DMS 273 (cell line): ENCODE measurements around the gene ATP9A.

ENCODE experiments used
- DNase-seq: peaks from one replicate; lab custom pipeline; 2025; ENCODE audit not compliant: unreplicated experiment; lab: John Stamatoyannopoulos, UW

The ATP9A gene

DNA sequence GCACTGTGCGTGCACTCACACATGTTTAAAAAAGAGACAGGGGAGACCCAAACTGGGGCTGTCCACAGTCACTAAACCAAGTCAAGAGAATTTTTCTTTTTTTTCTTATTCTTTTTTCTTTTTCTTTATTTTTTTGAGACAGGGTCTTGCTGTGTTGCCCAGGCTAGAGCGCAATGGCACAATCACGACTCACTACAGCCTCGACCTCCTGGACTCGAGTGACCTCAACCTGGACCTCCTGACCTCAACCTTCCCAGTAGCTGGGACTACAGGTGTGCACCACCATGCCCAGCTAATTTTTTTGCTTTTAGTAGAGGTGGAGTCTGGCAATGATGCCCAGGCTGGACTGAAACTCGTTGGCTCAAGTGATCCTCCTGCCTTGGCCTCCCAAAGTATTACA, 136.2 kb downstream of the ATP9A start:
- no peak for DNase-seq

DNA sequence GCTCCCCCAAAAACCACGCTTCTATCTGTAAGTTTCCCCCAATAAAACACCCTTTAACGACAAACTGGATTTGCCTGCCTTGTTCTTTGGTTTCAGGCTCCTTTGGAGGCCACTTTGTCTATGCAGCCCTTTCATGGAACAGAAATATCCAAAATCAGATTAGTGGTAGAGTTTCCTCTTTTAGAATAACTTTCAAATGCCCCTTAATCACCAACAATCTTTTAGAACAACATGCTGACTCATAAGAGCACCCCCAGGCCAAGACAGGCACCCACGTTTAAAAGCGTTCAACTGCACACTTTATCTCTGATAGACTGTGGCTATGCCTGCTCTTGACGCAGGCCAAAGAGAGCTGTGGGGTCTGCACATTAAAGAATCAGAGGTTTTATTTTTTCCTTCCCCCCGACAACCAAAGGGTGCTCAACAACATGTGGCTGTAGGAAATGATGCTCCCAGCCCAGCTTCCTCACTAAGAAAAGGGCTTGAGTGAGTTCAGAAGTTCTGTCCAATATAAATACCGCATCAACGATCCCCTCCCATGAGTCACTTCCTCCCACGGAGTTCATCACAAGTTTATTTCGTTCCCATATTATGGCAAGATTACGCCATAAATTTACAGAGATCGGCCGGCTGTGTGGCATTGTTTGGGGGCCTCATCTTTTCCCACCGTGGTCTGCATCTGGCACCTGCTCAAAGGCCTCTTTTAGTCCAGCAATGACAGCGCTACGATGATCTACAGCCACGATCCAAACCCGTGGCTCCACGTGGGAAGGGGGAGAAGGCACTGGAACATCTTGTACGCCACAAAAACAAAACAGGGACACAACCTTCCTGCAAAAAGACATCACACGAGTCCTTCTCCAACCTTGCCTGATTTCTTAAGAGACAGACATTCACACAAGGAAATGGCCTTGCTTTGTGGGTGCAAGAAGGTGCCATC, 136.9 kb downstream of the ATP9A start:
- no peak for DNase-seq

DNA sequence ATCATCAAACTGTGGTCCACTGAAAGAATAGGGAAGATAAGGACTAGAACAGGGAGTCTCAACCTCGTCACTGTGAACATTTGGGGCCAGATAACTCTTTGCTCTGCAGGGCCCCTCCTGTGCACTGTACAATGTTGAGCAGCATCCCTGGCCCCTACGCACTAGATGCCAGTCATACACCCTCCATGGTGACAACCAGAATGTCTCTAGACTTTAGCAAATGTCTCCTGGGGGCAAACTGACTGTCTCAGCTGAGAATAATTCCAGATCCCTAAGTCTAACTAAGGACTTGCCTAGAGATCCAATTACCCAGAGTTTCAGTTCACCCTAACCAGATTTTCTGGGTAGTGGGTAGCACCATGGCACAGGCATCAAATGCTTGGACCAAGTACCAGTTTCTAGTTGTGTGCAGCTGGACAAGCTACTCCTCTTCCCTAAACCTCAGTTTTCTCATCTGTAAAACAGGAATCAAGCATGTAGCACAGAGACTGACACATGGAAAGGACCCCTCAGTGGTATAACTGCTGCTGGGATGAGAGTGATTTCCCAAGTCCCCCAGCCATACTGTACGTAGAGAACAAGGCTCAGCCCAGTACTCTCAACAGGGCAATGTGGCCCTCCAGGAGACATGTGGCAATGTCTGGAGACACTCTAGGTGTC, 138.7 kb downstream of the ATP9A start:
- no peak for DNase-seq

DNA sequence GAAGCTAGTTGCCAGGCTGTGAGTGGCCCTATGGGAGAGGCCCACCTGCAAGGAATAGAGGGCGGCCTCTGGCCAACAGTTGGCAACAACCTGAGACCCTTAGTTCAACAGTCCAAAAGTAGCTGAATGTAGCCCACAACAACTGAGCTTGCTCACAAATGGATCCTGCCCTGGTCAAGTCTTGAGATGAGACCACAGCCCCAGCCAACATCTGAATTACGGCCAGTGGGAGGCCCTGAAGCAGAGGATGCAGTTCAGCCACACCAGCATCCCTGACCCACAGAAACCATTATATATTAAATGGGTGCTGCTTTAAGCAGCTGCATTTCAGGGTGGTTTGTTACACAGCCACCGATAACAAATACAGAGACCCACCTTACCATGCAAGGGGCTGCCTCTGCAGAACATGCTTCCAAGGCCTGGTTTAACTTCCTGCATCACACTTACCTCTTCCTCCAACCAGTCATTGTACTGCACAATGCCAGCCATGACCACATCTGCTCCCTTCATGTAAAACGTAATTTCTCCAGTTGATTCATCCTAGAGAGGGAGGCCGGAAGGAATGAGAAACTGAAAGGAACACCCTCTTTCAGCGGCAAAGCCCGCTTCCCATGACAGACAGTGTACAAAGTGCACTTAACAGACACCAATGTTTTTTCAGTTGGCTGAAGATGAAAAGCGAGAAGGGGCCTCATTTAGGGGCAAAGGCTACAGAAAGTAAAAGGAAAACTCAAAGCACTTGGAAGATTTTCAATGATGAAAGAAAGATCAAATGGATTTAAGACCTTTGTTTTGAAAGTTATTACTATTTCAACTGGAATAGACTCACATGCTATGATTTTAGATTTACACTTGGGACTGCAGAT, 139.4 kb downstream of the ATP9A start:
- DNase-seq: no peak

DNA sequence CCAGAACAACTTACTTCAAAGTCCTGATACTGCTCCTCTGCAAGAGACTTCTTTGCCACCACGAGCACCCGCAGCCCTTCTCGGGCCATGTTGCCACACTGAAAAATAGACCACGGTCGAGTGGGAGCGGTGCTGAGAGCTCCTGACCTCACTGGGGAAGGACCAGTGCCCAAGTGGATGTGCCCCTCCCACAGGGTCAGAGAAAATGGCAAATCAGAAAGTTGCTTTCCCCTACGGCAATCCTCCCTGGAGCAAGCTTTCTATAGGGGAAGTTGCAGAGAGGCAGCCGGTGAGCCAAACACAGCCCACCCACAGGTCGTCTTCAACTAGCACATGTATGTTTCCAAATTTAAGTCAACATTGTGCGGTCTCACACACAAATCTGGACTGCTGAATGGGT, 140.6 kb downstream of the ATP9A start:
- no peak for DNase-seq

DNA sequence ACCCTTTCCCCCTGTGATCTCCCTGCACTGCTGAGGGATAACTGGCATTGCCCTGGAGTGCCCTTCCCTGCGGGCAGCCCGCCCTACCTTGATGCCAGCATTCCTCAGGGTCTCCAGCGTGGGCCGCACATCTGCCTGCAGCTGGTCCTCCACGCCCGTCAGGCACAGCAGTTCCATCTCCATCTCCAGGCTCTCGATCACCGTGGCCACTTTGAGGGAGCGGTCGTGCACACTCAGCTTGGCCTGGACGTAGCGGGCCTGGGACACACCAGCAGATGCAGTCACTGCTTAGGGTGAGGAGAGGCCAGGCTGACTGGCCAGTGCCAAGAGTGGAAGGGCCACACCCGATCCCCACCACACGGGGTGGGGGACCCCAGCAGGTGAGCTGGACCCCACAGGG, 143.1 kb downstream of the ATP9A start:
- no peak for DNase-seq

DNA sequence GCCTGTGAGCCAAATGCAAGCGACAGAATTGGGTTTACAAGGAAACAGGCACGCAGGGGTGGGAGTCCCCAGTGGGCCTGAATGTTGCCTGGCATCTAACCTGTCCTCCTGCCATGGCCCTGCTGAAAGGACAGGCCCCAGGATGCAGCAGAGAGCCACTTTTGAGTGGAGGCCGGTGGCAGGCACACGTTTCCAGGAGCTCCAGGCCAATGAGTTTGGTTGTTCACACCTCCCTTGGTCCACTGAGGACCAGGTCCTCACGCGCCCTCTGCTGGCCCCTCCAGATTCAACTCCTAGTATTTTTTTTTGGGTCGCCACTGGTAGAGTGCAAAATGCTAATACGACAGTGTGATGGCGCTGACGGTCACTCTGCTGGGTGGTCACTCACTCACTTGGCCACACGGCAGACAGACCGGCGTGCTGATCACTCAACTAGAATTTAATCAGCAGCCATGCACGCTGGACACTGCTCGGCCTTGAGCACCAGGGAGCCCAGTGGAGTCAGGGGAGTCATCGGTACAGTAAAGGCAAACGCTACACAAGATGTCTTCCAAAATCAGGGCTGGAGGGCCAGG, 143.9 kb downstream of the ATP9A start:
- peak; percentile 77 for DNase-seq

DNA sequence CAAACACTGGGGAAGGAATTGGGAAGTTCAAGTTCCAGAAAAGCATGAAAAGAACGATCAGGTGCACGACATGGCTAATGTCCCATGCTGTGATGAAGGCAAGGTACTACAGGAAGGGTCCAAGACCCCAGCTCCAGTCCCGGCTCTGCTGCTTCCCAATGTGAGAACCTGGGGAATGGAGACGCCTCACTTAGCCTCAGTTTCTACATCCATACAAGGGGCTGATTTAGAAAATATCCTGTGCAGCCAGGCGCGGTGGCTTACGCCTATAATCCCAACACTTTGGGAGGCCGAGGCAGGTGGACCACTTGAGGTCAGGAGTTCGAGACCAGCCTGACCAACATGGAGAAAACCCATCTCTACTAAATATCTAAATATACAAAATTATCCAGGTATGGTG, 144.9 kb downstream of the ATP9A start:
- no peak for DNase-seq

DNA sequence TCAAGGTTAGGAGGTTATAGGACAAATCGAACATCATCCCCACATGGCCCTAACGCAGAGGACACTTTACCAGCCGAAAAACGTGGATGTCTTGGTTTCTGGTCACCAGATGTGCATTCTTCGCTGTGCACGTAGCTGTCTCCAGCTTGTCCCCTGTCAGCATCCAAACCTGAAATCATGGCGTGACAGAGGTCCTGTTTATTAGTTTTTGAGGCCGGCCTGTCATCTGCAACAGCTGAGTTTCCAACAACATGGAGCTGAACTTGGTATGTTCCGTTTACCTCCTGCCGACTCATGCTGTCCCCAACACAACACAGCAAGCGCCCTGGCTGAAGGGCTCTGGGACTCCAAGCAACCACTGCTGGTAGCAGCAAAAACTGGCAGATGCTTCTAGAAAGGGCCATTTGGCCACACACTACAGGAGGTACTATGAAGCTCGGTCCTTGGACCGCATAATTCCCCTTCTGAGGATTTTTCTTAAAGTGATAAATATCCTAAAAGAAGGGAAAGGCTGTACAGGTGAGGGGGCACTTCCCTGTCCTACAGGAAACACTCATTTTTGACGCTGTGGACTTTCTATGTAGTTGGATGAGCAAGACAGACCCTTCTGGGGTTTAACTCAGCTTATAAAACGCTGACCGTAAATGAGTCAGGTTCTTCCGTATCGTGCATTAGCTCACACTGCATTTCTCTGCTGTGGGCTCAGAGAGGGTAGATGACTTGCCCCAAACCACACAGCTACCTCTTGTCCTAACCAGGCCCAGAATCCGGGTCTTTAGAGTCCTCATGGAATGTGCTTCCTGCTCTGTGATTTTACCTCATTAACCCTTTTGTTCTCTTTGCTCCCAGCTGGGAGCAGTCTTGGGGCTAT, 146.0 kb downstream of the ATP9A start:
- no peak for DNase-seq

DNA sequence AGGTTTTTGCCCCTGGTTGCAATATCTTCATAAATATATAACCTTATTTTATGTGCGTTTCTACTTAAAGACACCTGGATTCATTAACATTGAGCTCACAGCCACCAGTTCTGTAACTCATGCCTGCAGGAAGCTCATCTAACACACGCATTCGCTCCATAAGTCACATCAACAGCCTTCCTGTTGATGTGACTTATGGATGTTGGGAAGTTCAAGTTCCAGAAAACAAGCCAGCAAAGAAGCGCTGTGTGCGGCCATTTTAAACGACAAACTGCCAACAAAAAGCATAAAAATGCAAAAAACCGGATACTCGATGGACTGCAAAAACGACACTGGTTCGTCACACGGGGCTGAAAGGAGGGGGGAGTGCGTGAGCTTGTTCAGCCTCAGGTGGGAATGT, 147.8 kb downstream of the ATP9A start:
- DNase-seq: no peak

DNA sequence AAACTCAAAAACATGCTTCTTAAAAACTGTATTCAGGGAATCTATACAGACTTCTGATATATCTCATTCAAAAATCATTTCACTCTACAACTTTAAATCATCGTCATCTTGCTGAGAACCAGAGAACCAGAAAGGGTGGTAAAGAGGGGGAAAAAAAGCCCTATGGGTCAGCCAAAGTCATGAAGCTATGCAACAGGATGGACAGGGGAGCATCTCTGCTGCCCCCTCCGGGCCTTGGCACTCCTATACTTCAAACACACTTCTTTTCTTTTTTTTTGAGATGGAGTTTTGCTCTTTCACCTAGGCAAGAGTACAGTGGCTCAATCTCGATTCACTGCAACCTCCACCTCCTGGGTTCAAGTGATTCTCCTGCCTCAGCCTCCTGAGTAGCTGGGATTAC, 152.1 kb downstream of the ATP9A start:
- DNase-seq: no peak

DNA sequence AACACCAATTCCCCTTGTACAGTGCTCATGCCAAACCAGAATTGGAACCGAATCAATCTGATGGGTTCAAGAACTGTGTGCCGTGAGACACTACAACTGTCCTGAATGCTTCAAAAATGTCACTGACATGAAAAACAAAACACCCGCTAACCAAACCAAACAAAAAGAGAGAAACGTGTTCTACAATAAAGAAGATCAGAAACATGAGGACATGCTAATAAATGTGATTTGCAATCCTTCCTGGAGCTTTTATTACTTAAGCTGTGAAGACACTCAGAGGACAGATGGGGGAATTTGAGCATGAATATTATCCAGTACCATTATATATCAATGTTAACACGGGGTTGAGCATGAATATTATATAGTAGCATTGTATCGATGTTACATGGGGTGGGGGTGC, 153.5 kb downstream of the ATP9A start:
- no peak for DNase-seq

DNA sequence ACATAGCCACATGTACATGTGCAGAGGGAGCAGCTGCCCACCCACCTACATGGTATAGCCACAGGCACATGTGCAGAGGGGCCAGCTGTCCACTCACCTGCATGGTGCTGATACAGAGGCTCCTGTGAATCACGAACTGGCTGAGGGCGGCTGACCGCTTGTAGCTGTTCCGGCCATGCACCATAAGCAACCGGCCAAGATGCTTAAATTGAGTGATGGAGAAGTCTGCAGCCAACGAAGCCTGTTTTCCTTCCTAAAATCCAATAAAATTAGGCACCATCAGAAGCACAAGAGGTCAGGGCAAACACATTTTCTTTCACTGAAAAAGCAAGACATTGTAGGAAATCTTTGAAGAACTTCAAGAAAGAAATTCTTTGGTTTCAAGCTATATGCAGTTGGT, 154.6 kb downstream of the ATP9A start:
- no peak for DNase-seq

DNA sequence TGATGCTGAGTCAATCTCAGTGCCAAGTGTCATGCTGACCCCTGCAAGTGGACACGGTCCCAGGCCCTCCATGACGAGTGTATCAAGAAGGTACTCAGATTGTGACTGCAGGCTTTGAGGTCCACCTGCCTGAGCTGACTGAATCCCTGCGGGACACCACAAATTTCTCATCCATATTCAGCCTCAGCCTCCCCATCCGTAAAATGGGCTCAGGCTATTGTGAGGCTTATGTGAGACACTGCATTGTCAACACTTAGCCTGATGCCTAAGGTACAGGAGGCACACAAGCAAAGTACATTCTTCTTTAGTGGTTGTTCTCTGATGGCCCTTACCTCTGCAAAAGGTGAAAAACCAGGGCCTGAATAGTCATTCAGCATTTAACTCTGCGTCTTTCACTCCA, 155.3 kb downstream of the ATP9A start:
- no peak for DNase-seq

DNA sequence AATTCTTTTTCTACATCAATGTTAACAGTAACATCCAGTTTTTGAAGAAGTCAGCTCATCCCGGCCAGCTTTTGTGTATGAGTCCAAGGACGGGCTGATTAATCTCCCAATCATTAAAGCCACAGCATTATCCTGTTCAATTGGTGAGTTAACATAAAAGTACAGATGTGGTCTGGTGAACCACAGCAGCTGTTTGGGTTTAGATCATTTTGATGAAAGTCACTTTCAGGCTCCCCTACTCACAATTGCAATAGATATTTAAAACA, 156.6 kb downstream of the ATP9A start:
- DNase-seq: no peak

DNA sequence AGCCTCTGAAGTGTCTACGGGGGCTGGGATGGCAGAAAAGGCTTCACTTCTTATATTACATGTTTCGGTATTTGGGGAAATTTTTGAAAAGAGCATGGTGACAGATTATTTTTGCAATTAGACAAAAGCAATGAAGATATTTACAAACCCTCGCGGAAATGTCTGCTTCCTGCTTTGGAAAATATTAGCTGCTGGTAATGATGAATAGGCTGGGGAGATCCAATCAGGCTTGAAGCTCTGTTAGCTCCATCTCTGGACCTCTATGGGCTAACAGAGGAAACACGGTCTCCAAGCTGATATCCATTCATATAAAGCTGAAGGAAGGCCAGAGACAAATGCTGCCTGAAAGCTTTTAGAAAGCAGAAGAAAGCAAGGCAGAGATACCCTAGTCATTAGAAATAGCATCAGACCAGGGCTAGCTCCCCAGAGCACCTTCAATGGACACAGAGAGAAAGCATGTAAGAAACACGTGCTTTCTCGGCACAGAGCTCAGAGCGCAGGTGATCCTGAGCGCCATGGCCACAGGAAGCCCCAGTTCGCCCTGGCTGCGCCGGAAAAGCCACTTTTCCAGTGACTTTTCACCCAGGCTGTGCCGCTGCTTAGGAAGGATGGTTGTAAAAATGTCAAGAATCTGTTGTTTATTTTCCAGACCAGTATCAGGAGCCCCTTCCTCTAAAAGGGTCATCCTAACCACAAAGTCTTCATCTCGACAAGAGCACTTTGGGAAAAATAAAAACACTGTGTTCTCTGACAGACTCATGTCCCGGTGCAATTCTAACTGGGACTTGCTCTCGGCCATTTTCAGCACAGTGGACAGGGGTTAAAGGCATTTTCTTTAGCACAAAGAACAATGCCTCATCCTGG, 157.2 kb downstream of the ATP9A start:
- DNase-seq: no peak

DNA sequence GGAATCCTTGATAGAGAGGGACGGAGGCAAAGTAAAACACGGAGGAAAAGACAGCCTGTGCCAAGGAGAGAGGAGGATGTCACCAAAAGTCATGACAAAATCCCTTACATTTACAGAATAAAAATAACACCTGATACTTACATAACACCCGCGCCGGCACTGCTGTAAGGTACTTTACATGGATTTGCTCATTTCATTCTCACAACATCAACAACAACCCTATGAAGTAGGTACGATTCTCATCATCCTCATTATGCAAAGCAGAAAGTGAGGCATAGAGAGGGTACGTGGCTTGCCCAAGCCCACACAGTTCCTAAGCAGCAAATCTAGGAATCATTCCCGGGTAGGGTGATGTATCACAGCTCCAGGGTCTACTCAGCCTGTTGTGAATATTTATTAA, 158.1 kb downstream of the ATP9A start:
- no peak for DNase-seq

DNA sequence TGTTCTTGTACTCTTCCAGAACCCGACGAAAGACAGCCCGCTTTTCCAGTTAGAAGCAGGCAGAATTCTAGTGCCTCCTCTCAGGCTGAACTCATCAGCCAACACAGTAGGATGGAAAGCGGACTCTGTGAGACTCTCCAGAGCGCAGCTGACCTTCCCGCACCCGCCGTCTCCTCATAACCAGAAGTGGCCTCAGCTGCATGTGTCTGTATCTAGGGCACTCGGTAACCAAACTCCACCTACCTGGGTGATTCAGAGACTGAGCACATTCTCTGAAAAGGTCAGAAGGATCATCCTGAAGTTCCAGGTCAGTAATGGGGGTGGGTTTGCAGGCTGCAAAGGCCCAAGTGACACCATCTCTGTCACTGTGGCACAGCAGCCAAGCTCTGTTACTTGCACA, 158.9 kb downstream of the ATP9A start:
- no peak for DNase-seq

DNA sequence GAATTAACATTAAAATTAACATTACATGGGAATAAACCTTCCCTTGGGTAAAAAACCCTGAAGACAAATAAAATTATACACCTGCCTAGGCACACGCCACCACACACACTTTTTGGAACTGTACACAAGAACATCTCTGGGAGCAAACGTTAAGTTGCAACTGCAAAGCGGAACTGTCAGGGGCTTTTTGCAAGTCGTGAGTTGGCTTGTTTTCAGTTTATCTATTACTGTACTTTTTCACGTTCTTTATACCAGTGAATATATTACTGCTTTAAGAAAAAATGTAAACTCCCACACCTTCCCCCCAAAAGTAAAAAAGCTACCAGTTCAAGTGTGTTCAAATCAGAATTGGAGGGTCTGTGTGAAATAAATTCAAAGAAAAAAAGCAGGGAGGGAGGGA, 160.1 kb downstream of the ATP9A start:
- no peak for DNase-seq

DNA sequence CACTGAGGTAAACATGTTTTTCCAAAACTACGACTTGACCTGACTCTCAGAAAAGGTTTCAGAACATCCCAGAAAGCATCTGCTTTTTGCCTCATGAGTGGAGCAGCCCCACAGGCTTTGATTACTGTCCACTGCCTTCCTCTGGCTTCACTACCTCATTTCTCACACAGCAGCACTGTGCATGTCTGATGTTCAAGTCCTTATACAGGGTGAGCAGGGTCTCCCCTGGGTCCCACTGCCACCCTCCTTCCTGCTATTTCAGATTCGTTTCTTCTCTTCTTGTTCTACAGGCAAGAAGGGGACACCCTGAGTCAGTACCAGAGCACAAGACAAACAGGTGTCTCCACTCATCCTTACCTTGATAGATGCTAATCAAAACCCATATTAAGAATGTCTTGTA, 161.0 kb downstream of the ATP9A start:
- DNase-seq: no peak
